H1 (cell line): ENCODE data around the gene AHRR. TPM values are rescaled to one million over a fixed set of nuclear protein-coding genes. Genes with fewer than 3 reads are reported as not detected.

Experiments used
- CHD7 ChIP-seq: fragments of 300-600 bp; sonication (generic); IDR thresholded peaks from 2 replicates; pipeline ENCODE4 v1.7.1; 2012; ENCODE audit warnings: low read length, moderate library complexity, mild to moderate bottlenecking, inconsistent platforms; ENCODE audit not compliant: insufficient replicate concordance
- POU5F1 ChIP-seq: IDR thresholded peaks from 2 replicates; pipeline ENCODE4 v1.6.1; 2011; ENCODE audit warnings: low read depth, mild to moderate bottlenecking, low read length, moderate library complexity
- SIX5 ChIP-seq: IDR thresholded peaks from 2 replicates; pipeline ENCODE4 v1.6.1; 2011; ENCODE audit warnings: mild to moderate bottlenecking, low read depth, low read length
- polyA plus RNA-seq, 7 experiments: library from polyadenylated mRNA; depleted of rRNA in 3 of 7; stranded (reverse) in 5 of 7; unstranded in 2 of 7; fragments of >200 nt in 5 of 7; fragments of 200-250 nt in 2 of 7; gene quantifications; 1 replicate in 5 of 7; 2 replicates in 1 of 7; 4 replicates in 1 of 7; pipeline versions ENCODE4 v1.2.1 to v1.2.3, GENCODE V29; 2011 to 2013; ENCODE audit warnings: missing spikeins in 2 of 7, mixed read lengths in 2 of 7
- total RNA-seq: library from RNA; stranded (reverse); fragmentation: NEBNext Ultra II Directional; extraction: Animal tissue kit (Norgen Biotek cat#: 25700); gene quantifications from 2 replicates; pipeline ENCODE4 v1.2.1, GENCODE V29; 2021

AHRR gene
- total and polyA plus RNA-seq, 2 of the 8 experiments (the other 6 are each of a cell fraction or from before 2014, with no cell fraction given) = 0.41 to 0.80 TPM

- TF ChIP-seq CHD7 = no peak
- no peak for TF ChIP-seq SIX5
- TF ChIP-seq POU5F1 = no peak
- TF ChIP-seq, all 59 proteins: peak for 0
Measured at GRCh38 chr5:481347-481746, 159.8 kb downstream of the AHRR start (continued).
